Mesothelial cell of epicardium (in vitro differentiated cells): ENCODE measurements around the gene SLC6A12. TPM values are rescaled to one million over a fixed set of nuclear protein-coding genes. Genes with fewer than 3 reads are reported as not detected.

Experiments used
- DNase-seq, 2 experiments: peaks; one replicate each; pipeline ENCODE4 v3.0.0; 2021; ENCODE audit warnings: low spot score in 2 of 2; ENCODE audit not compliant: unreplicated experiment in 2 of 2
- H3K27ac Mint-ChIP-seq: 2 replicates; pipeline ENCODE4 v1.8.0; 2021; ENCODE audit warnings: mixed read lengths
- H3K27me3 Mint-ChIP-seq: 2 replicates; pipeline ENCODE4 v1.8.0; 2021; ENCODE audit warnings: low read depth, mixed read lengths
- H3K36me3 Mint-ChIP-seq: 2 replicates; pipeline ENCODE4 v1.8.0; 2021; ENCODE audit warnings: mixed read lengths
- H3K4me1 Mint-ChIP-seq: 2 replicates; pipeline ENCODE4 v1.8.0; 2021; ENCODE audit warnings: mixed read lengths
- H3K4me3 Mint-ChIP-seq: 2 replicates; pipeline ENCODE4 v1.8.0; 2021; ENCODE audit warnings: mild to moderate bottlenecking, moderate library complexity, mixed read lengths
- H3K9me3 Mint-ChIP-seq: 2 replicates; pipeline ENCODE4 v1.8.0; 2021; ENCODE audit warnings: mixed read lengths
- CTCF ChIP-seq: fragments of 200-600 bp; sonication (generic); IDR thresholded peaks from one replicate; pipeline ENCODE4 v1.5.0; 2021; ENCODE audit warnings: antibody characterized with exemption; ENCODE audit not compliant: unreplicated experiment
- total RNA-seq: library from RNA; stranded (reverse); gene quantifications from 3 replicates; pipeline ENCODE4 v1.2.1, GENCODE V29; 2021

Gene SLC6A12
- total RNA-seq, 1 donor from 2014 or later = 0.29 TPM

- H3K9me3 Mint-ChIP-seq = peaks cover 4% of the 10 kb centered on the region
- peaks cover 7% of the 10 kb centered on the region for H3K4me1 Mint-ChIP-seq
- H3K27ac Mint-ChIP-seq = no peak overlapping the region
- peaks cover 86% of the 10 kb centered on the region for H3K27me3 Mint-ChIP-seq
- DNase-seq = no peak
- H3K36me3 Mint-ChIP-seq = no peaks in the 10 kb centered on the region
- TF ChIP-seq CTCF = no peak
- peak overlapping the region; percentile 31 for H3K4me3 Mint-ChIP-seq
These were observed 8.9 kb downstream of the SLC6A12 start for GRCh38 chr12:205026-205425.

DNA sequence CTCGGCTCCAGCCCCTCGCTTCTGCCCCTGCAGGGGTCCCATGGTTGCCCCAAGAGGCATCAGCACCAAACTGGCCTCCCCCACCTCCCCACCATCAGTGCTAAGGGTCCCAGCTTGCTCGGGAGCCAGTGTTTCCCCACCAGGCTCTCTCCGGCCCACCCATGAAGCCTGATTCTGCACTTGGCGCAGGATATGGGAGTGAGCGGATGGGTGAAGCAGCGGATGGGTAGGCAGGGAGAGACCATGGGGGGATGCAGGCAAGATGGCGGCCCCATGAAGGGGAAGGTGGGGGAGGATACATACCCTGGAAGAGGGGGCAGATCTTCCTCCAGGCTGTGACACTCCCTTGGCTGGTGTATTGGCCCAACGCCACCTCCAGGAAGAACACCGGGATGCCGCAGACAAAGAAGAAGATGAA, 9.7 kb downstream of the SLC6A12 start:
- peaks cover 7% of the 10 kb centered on the region for H3K4me1 Mint-ChIP-seq
- peak overlapping the region; percentile 63 for H3K4me3 Mint-ChIP-seq

DNA sequence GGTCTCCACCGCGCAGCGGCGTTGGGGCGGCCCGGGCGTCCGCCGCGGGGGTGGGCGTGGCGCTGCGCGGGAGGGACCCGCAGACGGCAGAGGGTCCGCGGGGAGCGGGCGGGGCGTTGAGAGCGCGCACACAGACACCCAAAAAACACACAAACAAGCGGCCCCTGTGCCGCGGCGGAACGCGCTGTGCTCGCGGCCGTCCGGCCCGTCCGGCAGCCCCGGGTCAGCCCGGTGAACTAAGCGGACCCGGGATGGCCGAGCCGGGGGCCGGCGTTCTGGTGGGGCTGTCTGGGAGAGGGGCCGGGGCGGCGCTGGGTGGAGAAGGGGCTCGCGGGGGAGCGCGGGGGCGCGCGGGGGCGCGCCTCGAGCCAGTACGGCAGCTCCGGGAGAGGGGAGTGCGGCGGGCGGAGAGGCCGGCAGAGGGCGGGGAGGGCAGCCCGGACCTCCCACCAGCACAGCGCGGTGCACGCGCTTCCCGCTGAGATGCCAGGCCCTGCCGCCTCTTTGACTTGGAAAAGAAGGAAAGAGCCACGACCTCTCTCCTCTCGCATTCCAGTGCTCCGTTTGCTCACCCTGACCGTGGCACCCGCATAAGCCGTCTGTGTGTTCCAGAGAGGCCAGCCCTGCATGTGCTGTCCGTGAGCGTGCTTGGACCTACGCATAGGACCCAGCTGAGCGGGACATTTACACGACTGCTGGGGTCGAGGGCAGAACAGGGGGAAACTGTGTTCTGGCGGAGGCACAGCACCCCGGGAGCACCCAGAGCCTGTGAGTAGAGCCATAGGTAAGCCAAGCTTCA, 10.3 kb downstream of the SLC6A12 start:
- Mint-ChIP-seq H3K9me3 (peaks cover 4% of the 10 kb centered on the region), H3K4me3 (peak overlapping the region; percentile 63), H3K4me1 (peaks cover 7% of the 10 kb centered on the region), H3K36me3 (no peaks in the 10 kb centered on the region), H3K27ac (no peak overlapping the region), H3K27me3 (peaks cover 85% of the 10 kb centered on the region)
- no peak for TF ChIP-seq CTCF
- no peak for DNase-seq

More for the DNA sequence above, 9.7 kb downstream of the SLC6A12 start:
- Mint-ChIP-seq H3K9me3 (peaks cover 4% of the 10 kb centered on the region), H3K27ac (no peak overlapping the region), H3K36me3 (no peaks in the 10 kb centered on the region), H3K27me3 (peaks cover 85% of the 10 kb centered on the region)
- no peak for TF ChIP-seq CTCF
- no peak for DNase-seq

- Mint-ChIP-seq H3K27me3 (peaks cover 85% of the 10 kb centered on the region), H3K9me3 (peaks cover 4% of the 10 kb centered on the region), H3K4me1 (peaks cover 7% of the 10 kb centered on the region), H3K36me3 (no peaks in the 10 kb centered on the region), H3K4me3 (peak overlapping the region; percentile 57), H3K27ac (no peak overlapping the region)
- no peak for DNase-seq
- TF ChIP-seq CTCF = no peak
These were observed 10.9 kb downstream of the SLC6A12 start for GRCh38 chr12:203074-203461.

DNA sequence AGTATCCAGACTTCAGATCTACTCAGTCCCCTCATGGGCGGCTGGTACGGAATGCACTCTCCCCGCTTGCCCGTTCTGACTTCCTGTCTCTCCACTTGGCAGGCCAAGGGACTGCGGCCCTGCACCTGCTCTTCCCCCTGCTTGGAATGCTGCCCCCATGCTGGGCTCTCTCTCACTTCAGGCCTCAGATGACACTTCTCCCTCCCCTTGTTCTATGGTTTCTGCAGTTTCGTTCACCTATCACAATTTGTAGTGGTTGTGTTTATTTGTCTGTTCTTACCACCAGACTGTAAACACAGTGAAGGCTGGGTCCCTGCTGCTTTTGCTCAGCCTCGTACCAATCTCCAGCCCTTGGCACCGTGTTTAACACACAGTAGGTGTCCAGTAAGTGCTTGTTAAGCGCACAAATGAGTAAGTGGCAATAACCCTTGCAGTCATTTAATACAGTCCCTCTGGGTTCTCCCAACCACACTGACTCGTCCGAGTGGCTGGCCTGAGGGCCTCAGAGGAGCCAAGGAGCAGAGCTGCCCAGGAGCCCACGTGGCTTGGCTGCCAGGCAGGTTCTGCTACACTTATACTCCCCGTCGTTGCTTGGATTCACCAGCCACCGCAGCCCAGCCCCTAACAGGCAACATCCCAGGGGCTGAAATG, 11.8 kb downstream of the SLC6A12 start:
- Mint-ChIP-seq H3K27ac (no peak overlapping the region), H3K9me3 (peaks cover 4% of the 10 kb centered on the region), H3K36me3 (no peaks in the 10 kb centered on the region), H3K4me3 (peak overlapping the region; percentile 57), H3K27me3 (peaks cover 87% of the 10 kb centered on the region), H3K4me1 (peaks cover 7% of the 10 kb centered on the region)
- TF ChIP-seq CTCF = no peak
- no peak for DNase-seq
